ENCODE data around the gene UBA1. TPM values are rescaled to one million over a fixed set of nuclear protein-coding genes. Genes with fewer than 3 reads are reported as not detected.
A peak's percentile ranks its signal among the peaks of the same experiment; 100 is the strongest.

The UBA1 gene
- total and polyA plus RNA-seq, 4 donors = 115 to 319 (median 219) TPM

- Histone ChIP-seq H3K4me1 (ENCODE audit: control insufficient read depth, insufficient read depth, low read length) (peaks cover 12% of the 10 kb centered on the region), H3K9me3 (ENCODE audit: control insufficient read depth, insufficient read depth, low read length) (no peaks in the 10 kb centered on the region), H3K27ac (ENCODE audit: low read depth, low read length) (peak overlapping the region; percentile 100), H3K4me3 (ENCODE audit: low read depth, low read length) (peak overlapping the region; percentile 87), H3K36me3 (ENCODE audit: control insufficient read depth, insufficient read depth, low read length) (peaks cover 12% of the 10 kb centered on the region), H3K27me3 (ENCODE audit: control insufficient read depth, insufficient read depth, low read length) (peaks cover 19% of the 10 kb centered on the region)
- WGBS (ENCODE audit: insufficient coverage) = 8% methylated on average over 46 of the region's 51 CpGs
- DNase-seq (ENCODE audit: low read depth in 4 of 6, low spot score in 6 of 6) = peak; percentile 75 to 98 (median 86)
Observed at GRCh38 chrX:47233333-47234113, 39.9 kb downstream of the UBA1 start.

GRCh38 chrX:47234583-47234982 is 41.0 kb downstream of the UBA1 start:
- no CpG with 5 or more reads among the region's 3 CpGs for WGBS (ENCODE audit: insufficient coverage)
- peak overlapping the region; percentile 100 for H3K27ac ChIP-seq (ENCODE audit: low read depth, low read length)
- no peak for DNase-seq (ENCODE audit: low read depth in 4 of 6, low spot score in 6 of 6)
- peaks cover 12% of the 10 kb centered on the region for H3K4me1 ChIP-seq (ENCODE audit: control insufficient read depth, insufficient read depth, low read length)
- no peaks in the 10 kb centered on the region for H3K9me3 ChIP-seq (ENCODE audit: control insufficient read depth, insufficient read depth, low read length)
- peaks cover 25% of the 10 kb centered on the region for H3K27me3 ChIP-seq (ENCODE audit: control insufficient read depth, insufficient read depth, low read length)
- H3K4me3 ChIP-seq (ENCODE audit: low read depth, low read length) = peak overlapping the region; percentile 87
- H3K36me3 ChIP-seq (ENCODE audit: control insufficient read depth, insufficient read depth, low read length) = peaks cover 7% of the 10 kb centered on the region

- peaks cover 12% of the 10 kb centered on the region for H3K4me1 ChIP-seq (ENCODE audit: control insufficient read depth, insufficient read depth, low read length)
- H3K9me3 ChIP-seq (ENCODE audit: control insufficient read depth, insufficient read depth, low read length) = no peaks in the 10 kb centered on the region
- H3K4me3 ChIP-seq (ENCODE audit: low read depth, low read length) = no peak overlapping the region
- H3K27ac ChIP-seq (ENCODE audit: low read depth, low read length) = no peak overlapping the region
- DNase-seq (ENCODE audit: low read depth in 4 of 6, low spot score in 6 of 6) = no peak
- H3K36me3 ChIP-seq (ENCODE audit: control insufficient read depth, insufficient read depth, low read length) = peaks cover 13% of the 10 kb centered on the region
- 80% methylated on average over 1 of the region's 4 CpGs for WGBS (ENCODE audit: insufficient coverage)
- H3K27me3 ChIP-seq (ENCODE audit: control insufficient read depth, insufficient read depth, low read length) = peaks cover 27% of the 10 kb centered on the region
Observed at GRCh38 chrX:47235691-47236103, 42.1 kb downstream of the UBA1 start.

GRCh38 chrX:47239199-47239598 is 45.6 kb downstream of the UBA1 start:
- H3K4me3 ChIP-seq (ENCODE audit: low read depth, low read length) = no peak overlapping the region
- no peak overlapping the region for H3K27ac ChIP-seq (ENCODE audit: low read depth, low read length)
- no peaks in the 10 kb centered on the region for H3K9me3 ChIP-seq (ENCODE audit: control insufficient read depth, insufficient read depth, low read length)
- 79% methylated on average over 5 of the region's 8 CpGs for WGBS (ENCODE audit: insufficient coverage)
- peaks cover 22% of the 10 kb centered on the region for H3K27me3 ChIP-seq (ENCODE audit: control insufficient read depth, insufficient read depth, low read length)
- H3K4me1 ChIP-seq (ENCODE audit: control insufficient read depth, insufficient read depth, low read length) = peaks cover 5% of the 10 kb centered on the region
- peaks cover 44% of the 10 kb centered on the region for H3K36me3 ChIP-seq (ENCODE audit: control insufficient read depth, insufficient read depth, low read length)
- no peak for DNase-seq (ENCODE audit: low read depth in 4 of 6, low spot score in 6 of 6)

- H3K27ac ChIP-seq (ENCODE audit: low read depth, low read length) = no peak overlapping the region
- DNase-seq (ENCODE audit: low read depth in 4 of 6, low spot score in 6 of 6) = no peak
- peaks cover 52% of the 10 kb centered on the region for H3K36me3 ChIP-seq (ENCODE audit: control insufficient read depth, insufficient read depth, low read length)
- peaks cover 29% of the 10 kb centered on the region for H3K27me3 ChIP-seq (ENCODE audit: control insufficient read depth, insufficient read depth, low read length)
- H3K4me1 ChIP-seq (ENCODE audit: control insufficient read depth, insufficient read depth, low read length) = peaks cover 5% of the 10 kb centered on the region
- H3K4me3 ChIP-seq (ENCODE audit: low read depth, low read length) = no peak overlapping the region
- WGBS (ENCODE audit: insufficient coverage) = 95% methylated on average over 9 of the region's 12 CpGs
- H3K9me3 ChIP-seq (ENCODE audit: control insufficient read depth, insufficient read depth, low read length) = no peaks in the 10 kb centered on the region
Observed at GRCh38 chrX:47239898-47240545, 46.4 kb downstream of the UBA1 start.

GRCh38 chrX:47240619-47241018 is 47.0 kb downstream of the UBA1 start:
- H3K27me3 ChIP-seq (ENCODE audit: control insufficient read depth, insufficient read depth, low read length) = peaks cover 30% of the 10 kb centered on the region
- H3K36me3 ChIP-seq (ENCODE audit: control insufficient read depth, insufficient read depth, low read length) = peaks cover 58% of the 10 kb centered on the region
- peaks cover 5% of the 10 kb centered on the region for H3K4me1 ChIP-seq (ENCODE audit: control insufficient read depth, insufficient read depth, low read length)

GRCh38 chrX:47241201-47242011 is 47.8 kb downstream of the UBA1 start:
- no peak overlapping the region for H3K4me3 ChIP-seq (ENCODE audit: low read depth, low read length)
- H3K27me3 ChIP-seq (ENCODE audit: control insufficient read depth, insufficient read depth, low read length) = peaks cover 30% of the 10 kb centered on the region
- peaks cover 5% of the 10 kb centered on the region for H3K4me1 ChIP-seq (ENCODE audit: control insufficient read depth, insufficient read depth, low read length)
- no peak for DNase-seq (ENCODE audit: low read depth in 4 of 6, low spot score in 6 of 6)
- H3K36me3 ChIP-seq (ENCODE audit: control insufficient read depth, insufficient read depth, low read length) = peaks cover 64% of the 10 kb centered on the region
- no peak overlapping the region for H3K27ac ChIP-seq (ENCODE audit: low read depth, low read length)
- H3K9me3 ChIP-seq (ENCODE audit: control insufficient read depth, insufficient read depth, low read length) = no peaks in the 10 kb centered on the region
- 92% methylated on average over 13 of the region's 18 CpGs for WGBS (ENCODE audit: insufficient coverage)

More at GRCh38 chrX:47240619-47241018, 47.0 kb downstream of the UBA1 start:
- 80% methylated on average over 7 of the region's 7 CpGs for WGBS (ENCODE audit: insufficient coverage)
- H3K9me3 ChIP-seq (ENCODE audit: control insufficient read depth, insufficient read depth, low read length) = no peaks in the 10 kb centered on the region
- DNase-seq (ENCODE audit: low read depth in 4 of 6, low spot score in 6 of 6) = no peak
- H3K27ac ChIP-seq (ENCODE audit: low read depth, low read length) = no peak overlapping the region
- H3K4me3 ChIP-seq (ENCODE audit: low read depth, low read length) = no peak overlapping the region

- WGBS (ENCODE audit: insufficient coverage) = 92% methylated on average over 5 of the region's 10 CpGs
- no peak overlapping the region for H3K27ac ChIP-seq (ENCODE audit: low read depth, low read length)
- H3K4me1 ChIP-seq (ENCODE audit: control insufficient read depth, insufficient read depth, low read length) = peaks cover 2% of the 10 kb centered on the region
- no peak for DNase-seq (ENCODE audit: low read depth in 4 of 6, low spot score in 6 of 6)
- H3K36me3 ChIP-seq (ENCODE audit: control insufficient read depth, insufficient read depth, low read length) = peaks cover 73% of the 10 kb centered on the region
- no peaks in the 10 kb centered on the region for H3K9me3 ChIP-seq (ENCODE audit: control insufficient read depth, insufficient read depth, low read length)
- no peak overlapping the region for H3K4me3 ChIP-seq (ENCODE audit: low read depth, low read length)
- H3K27me3 ChIP-seq (ENCODE audit: control insufficient read depth, insufficient read depth, low read length) = peaks cover 31% of the 10 kb centered on the region
Observed at GRCh38 chrX:47242321-47242720, 48.7 kb downstream of the UBA1 start.

GRCh38 chrX:47243351-47243750 is 49.7 kb downstream of the UBA1 start:
- Histone ChIP-seq H3K36me3 (ENCODE audit: control insufficient read depth, insufficient read depth, low read length) (peaks cover 80% of the 10 kb centered on the region), H3K4me3 (ENCODE audit: low read depth, low read length) (no peak overlapping the region), H3K4me1 (ENCODE audit: control insufficient read depth, insufficient read depth, low read length) (no peaks in the 10 kb centered on the region), H3K9me3 (ENCODE audit: control insufficient read depth, insufficient read depth, low read length) (no peaks in the 10 kb centered on the region), H3K27ac (ENCODE audit: low read depth, low read length) (no peak overlapping the region), H3K27me3 (ENCODE audit: control insufficient read depth, insufficient read depth, low read length) (peaks cover 34% of the 10 kb centered on the region)
- DNase-seq (ENCODE audit: low read depth in 4 of 6, low spot score in 6 of 6) = no peak
- WGBS (ENCODE audit: insufficient coverage) = 97% methylated on average over 11 of the region's 14 CpGs

Measured in spinal cord (tissue), 10 donors.